Panc1 (cell line): ENCODE measurements around the gene APBB2. TPM values are rescaled to one million over a fixed set of nuclear protein-coding genes. Genes with fewer than 3 reads are reported as not detected.

Source experiments
- ATAC-seq: fragments of 200-7000 bp; cut with Tn5 transposase; 2 replicates; pipeline ENCODE4 v1.9.1; 2020; ENCODE audit warnings: mild to moderate bottlenecking, moderate library complexity
- BruUV-seq: library from RNA; stranded (reverse); fragments of 400-500 nt; replicated peaks from 2 replicates; lab custom pipeline; 2021; lab: Mats Ljungman, UMichigan
- CTCF ChIA-PET: fragments of 300-600 bp; sonication (Branson Sonifier 250); formaldehyde crosslinking; loops from one replicate; lab custom pipeline; 2022; ENCODE audit warnings: antibody characterized with exemption; lab: Charles Lee
- POLR2A ChIA-PET: fragments of 300-600 bp; sonication (Branson Sonifier 250); formaldehyde crosslinking; loops from one replicate; lab custom pipeline; 2022; ENCODE audit warnings: antibody characterized with exemption; lab: Charles Lee
- DNase-seq: peaks from one replicate; pipeline ENCODE4 v3.0.0-alpha.2; 2010; ENCODE audit warnings: low read depth, low spot score
- H3K27ac ChIP-seq: 2 replicates; pipeline ENCODE4 v1.5.1; 2011; ENCODE audit warnings: mild to moderate bottlenecking, low read length, inconsistent platforms
- H3K27me3 ChIP-seq: fragments of 200-500 bp; sonication (Bioruptor generic); 2 replicates; pipeline ENCODE4 v1.6.0; 2014; ENCODE audit warnings: low read length, inconsistent platforms; ENCODE audit not compliant: control insufficient read depth, insufficient read depth
- H3K36me3 ChIP-seq: fragments of 200-500 bp; sonication (Bioruptor generic); 2 replicates; pipeline ENCODE4 v1.5.1; 2014; ENCODE audit warnings: inconsistent platforms, mild to moderate bottlenecking, low read length, moderate library complexity; ENCODE audit not compliant: control insufficient read depth, insufficient read depth
- H3K4me1 ChIP-seq: 2 replicates; pipeline ENCODE4 v1.5.1; 2011; ENCODE audit warnings: inconsistent platforms, mild to moderate bottlenecking, low read length, moderate library complexity; ENCODE audit not compliant: control insufficient read depth, insufficient read depth
- H3K4me3 ChIP-seq, 2 experiments: 2 replicates each; pipeline ENCODE4 v1.5.1; 2011 to 2012; ENCODE audit warnings: low read depth in 2 of 2, low read length in 2 of 2, mild to moderate bottlenecking in 2 of 2, inconsistent platforms in 1 of 2, moderate library complexity in 1 of 2
- H3K9me3 ChIP-seq: fragments of 200-500 bp; sonication (Bioruptor generic); 2 replicates; pipeline ENCODE4 v1.5.1; 2014; ENCODE audit warnings: low read depth, mild to moderate bottlenecking, inconsistent platforms, low read length, moderate library complexity; ENCODE audit not compliant: control insufficient read depth, insufficient read depth
- CTCF ChIP-seq: fragments of 450-650 bp; IDR thresholded peaks from 2 replicates; pipeline ENCODE4 v1.5.1; 2017; ENCODE audit warnings: mild to moderate bottlenecking
- POLR2AphosphoS5 ChIP-seq: IDR thresholded peaks from 2 replicates; pipeline ENCODE4 v1.6.1; 2012; ENCODE audit warnings: mild to moderate bottlenecking, low read depth, low read length, moderate library complexity
- REST ChIP-seq, 2 experiments: IDR thresholded peaks; 2 replicates each; pipeline ENCODE4 v1.6.1; 2011 to 2012; ENCODE audit warnings: low read depth in 2 of 2, control low read depth in 1 of 2, low read length in 1 of 2, mild to moderate bottlenecking in 1 of 2, moderate library complexity in 1 of 2; ENCODE audit not compliant: insufficient read depth in 1 of 2
- SIN3A ChIP-seq: IDR thresholded peaks from 2 replicates; pipeline ENCODE4 v1.6.1; 2012; ENCODE audit warnings: low read depth, mild to moderate bottlenecking, low read length, moderate library complexity, borderline replicate concordance; ENCODE audit not compliant: insufficient read depth
- TCF7L2 ChIP-seq: IDR thresholded peaks from 2 replicates; pipeline ENCODE4 v1.6.1; 2011; ENCODE audit warnings: mild to moderate bottlenecking, low read depth, low read length, inconsistent platforms
- in situ Hi-C: cut with HindIII; loops from 2 replicates; pipeline ENCODE4 v1.10.0; 2016; ENCODE audit warnings: low sequenced_read_pairs, low pct_unique_long_range_greater_than_20kb
- intact Hi-C: fragments of 100-400 bp; cut with micrococcal nuclease; formaldehyde crosslinking; loops from one replicate; pipeline ENCODE4 v1.10.0; 2022; ENCODE audit not compliant: unreplicated experiment
- total RNA-seq: library from RNA; stranded (reverse); gene quantifications from one replicate; pipeline ENCODE4 v1.2.1, GENCODE V29; 2021; ENCODE audit not compliant: unreplicated experiment

APBB2 gene
- total RNA-seq, 1 experiment from 2014 or later = 27.1 TPM

DNA sequence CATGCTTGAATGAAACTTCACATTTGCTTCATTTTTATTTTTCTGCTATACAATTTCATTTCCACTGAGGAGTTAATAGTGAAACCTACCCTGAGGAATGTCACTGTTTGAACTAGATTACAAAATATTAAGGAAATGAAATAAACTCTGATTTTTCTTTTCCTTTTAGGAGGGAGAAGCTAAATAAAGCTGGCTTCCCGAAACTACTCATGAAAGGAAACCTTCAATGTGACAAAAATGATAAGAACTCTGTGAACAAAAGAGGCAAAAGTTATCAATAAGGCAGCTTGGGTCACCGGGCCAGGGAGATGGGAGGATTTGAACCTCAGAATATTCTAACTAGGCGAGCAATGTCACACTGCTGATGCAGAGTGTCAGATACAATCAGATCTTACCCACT lies 185.2 kb downstream of the APBB2 start:
- no peaks in the 10 kb centered on the region for H3K4me1 ChIP-seq
- H3K4me3 ChIP-seq = no peak overlapping the region
- intact Hi-C loops (no loop called here), in situ Hi-C loops (no loop called here)
- no peak for ATAC-seq
- DNase-seq = no peak
- no peaks in the 10 kb centered on the region for H3K36me3 ChIP-seq
- BruUV-seq = no TSS peak
- no peaks in the 10 kb centered on the region for H3K27me3 ChIP-seq
- ChIA-PET POLR2A (no interaction called here), CTCF (no interaction called here)
- H3K27ac ChIP-seq = no peak overlapping the region
- H3K9me3 ChIP-seq = peaks cover 5% of the 10 kb centered on the region; the same call in 1 of the 2 replicates
- TF ChIP-seq CTCF = no peak
- no peak for TF ChIP-seq REST (IDR thresholded peaks at IDR 0.05; ENCODE audit: insufficient read depth in 1 of 2, low read depth in 2 of 2, low read length in 1 of 2)
- no peak for TF ChIP-seq SIN3A
- no peak for TF ChIP-seq POLR2AphosphoS5
- no peak for TF ChIP-seq TCF7L2

GRCh38 chr4:41028392-41029076 lies 185.8 kb downstream of the APBB2 start:
- CTCF ChIA-PET = no interaction called here

More at GRCh38 chr4:41028392-41029076, 185.8 kb downstream of the APBB2 start:
- BruUV-seq = no TSS peak
- TF ChIP-seq REST (IDR thresholded peaks at IDR 0.05; ENCODE audit: insufficient read depth in 1 of 2, low read depth in 2 of 2, low read length in 1 of 2) (no peak), POLR2AphosphoS5 (no peak), CTCF (no peak), SIN3A (no peak), TCF7L2 (no peak)
- Histone ChIP-seq H3K27me3 (no peaks in the 10 kb centered on the region), H3K27ac (no peak overlapping the region), H3K9me3 (peaks cover 5% of the 10 kb centered on the region; the same call in 1 of the 2 replicates), H3K4me3 (no peak overlapping the region), H3K4me1 (no peaks in the 10 kb centered on the region), H3K36me3 (no peaks in the 10 kb centered on the region)
- in situ Hi-C loops (no loop called here), intact Hi-C loops (no loop called here)
- ATAC-seq (no peak), DNase-seq (no peak)
- POLR2A ChIA-PET = no interaction called here
